Embryonic facial prominence (tissue), 1 donor: ENCODE measurements around the gene SV2A.
"Not testable (repeated sequence)": the region's sequence is repeated elsewhere in the genome, so short reads cannot be mapped to it uniquely, and the experiment has no call there.

Experiments used
- DNase-seq: peaks from one replicate; pipeline ENCODE4 v3.0.0-alpha.2; 2016; ENCODE audit errors: extremely low spot score

SV2A gene

DNA sequence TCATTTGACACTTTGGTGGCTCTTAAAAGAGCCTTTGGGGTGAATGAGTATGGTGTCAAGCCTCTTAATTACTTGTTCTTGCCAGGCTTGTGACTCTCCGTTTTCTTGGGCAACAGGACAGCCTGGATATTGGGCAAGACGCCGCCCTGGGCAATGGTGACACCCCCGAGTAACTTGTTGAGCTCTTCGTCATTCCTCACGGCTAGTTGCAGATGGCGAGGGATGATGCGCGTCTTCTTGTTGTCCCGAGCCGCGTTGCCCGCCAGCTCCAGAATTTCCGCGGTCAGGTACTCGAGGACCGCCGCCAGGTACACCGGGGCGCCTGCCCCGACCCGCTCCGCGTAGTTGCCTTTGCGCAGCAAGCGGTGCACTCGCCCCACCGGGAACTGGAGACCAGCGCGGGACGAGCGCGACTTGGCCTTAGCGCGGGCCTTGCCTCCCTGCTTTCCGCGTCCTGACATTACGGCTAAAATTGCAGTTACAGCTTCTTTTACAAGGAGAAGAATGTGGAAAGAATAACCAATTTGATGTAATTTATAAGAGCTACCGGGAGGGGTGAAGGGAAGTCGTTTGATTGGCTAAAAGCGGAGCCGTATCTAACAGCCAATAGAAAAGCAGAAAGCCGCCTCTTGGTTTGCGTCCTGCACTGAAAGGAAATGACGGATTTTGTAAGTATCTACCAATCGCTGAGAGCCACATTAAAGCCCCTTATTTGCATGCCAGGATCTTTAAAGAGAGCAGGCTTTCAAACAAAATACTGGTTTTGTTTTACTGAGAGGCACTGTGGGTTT, 30.0 kb downstream of the SV2A start:
- DNase-seq: peak; percentile 100

DNA sequence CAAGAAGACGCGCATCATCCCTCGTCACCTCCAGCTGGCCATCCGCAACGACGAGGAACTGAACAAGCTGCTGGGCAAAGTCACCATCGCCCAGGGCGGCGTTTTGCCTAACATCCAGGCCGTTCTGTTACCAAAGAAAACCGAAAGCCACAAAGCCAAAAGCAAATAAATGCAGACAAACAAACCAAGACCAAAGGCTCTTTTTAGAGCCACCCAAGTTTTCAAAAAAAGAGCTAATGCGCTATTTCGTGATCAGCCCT, 30.5 kb downstream of the SV2A start:
- DNase-seq: not testable (repeated sequence)

DNA sequence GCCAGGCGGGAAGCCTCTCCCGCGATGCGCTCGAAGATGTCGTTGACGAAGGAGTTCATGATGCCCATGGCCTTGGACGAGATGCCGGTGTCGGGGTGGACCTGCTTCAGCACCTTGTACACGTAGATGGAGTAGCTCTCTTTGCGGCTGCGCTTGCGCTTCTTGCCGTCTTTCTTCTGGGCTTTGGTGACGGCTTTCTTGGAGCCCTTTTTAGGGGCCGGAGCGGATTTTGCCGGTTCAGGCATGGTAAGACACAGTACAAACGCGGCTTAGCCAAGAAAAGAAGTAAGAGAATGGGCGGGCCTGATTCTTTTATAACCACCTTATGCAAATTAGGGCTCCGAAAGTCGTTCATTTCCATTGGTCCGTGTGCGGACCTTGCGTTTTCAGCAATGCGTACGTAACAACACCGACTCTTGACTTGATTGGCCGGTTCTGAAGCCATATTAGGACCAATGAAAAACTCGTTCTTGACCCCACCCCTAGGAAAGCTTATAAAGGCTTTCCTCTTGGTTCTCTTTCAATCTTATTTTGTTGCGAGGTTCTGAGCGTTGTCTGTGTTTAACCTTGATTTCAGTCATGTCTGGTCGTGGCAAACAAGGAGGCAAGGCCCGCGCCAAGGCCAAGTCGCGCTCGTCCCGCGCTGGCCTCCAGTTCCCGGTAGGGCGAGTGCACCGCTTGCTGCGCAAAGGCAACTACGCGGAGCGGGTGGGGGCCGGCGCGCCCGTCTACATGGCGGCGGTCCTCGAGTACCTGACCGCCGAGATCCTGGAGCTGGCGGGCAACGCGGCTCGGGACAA, 31.0 kb downstream of the SV2A start:
- DNase-seq: peak; percentile 100

DNA sequence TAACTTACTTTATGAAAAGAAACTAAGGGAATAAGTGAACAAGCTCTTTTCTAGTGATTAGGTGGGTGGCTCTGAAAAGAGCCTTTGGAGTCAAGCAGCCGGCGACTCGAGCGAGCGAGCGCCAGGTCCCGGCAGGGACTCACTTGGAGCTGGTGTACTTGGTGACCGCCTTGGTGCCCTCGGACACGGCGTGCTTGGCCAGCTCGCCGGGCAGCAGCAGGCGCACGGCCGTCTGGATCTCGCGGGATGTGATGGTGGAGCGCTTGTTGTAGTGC, 31.6 kb downstream of the SV2A start:
- DNase-seq: not testable (repeated sequence)

DNA sequence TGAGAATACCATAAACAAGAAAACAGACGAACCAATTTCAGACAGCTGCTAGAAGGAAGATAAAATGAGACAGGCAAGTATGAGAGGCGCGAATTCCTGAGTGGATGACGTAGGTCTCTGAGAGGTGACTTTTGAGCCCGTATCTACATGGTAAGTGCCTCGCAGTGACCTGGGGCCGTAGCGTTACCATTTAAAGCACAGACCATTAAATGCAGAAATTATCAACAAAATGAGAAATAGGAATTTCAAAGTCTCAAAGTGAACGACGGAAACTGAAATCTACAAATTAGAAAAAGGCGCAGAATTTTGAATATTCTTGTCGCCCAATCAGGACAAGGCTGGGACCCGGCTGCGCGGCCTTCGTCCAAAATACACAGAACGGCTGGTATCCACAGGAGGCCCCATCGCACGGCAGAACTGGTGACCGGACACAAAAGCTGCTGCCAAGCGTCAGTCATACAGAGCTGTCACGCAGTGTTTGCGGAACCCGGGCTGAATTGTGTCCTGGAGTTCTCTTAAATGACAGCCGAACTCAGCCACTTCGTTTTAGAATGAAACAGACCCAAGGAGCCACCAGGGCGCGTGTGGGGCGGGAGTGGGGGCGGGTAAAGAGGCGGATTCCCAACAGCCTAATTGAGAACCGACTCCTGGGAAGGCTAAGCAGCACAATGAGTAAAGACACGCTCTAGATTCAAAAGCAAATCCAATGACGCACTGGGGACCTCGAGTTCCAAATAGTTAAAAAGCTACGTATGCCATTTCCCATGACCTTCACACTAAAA, 32.1 kb downstream of the SV2A start:
- DNase-seq: peak; percentile 76

- DNase-seq: no peak
Measured at GRCh38 chr1:149884433-149885338, 33.0 kb downstream of the SV2A start.

DNA sequence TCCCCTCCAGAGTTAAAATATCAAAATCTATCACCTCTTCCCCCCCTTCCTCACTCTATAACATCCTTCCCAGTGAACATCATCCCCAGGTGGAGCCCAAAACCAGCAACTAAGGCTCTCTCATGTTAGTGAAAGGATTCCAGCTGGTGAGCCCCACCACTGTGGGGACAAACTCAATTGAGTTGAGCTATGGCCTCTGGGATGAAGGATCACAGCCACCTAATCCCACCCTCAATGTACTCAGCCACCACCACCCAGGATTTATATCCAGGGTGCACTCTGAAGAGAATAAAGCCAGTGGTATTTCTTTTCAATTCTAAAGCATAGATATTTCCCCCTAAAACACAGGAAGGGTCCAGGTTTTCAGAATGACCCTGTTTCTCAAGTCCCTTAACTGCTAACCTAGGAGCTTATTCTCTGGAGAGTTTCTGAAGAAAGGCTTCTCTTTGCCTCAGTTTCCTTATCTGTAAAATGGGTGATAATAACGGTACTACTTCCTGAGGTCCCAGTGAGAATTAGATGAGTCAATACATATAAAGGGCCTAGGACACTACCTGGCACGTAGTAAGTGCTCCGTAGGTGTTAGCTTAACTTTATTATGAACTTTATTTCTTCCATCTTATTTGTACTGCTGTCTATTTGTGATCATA, 33.9 kb downstream of the SV2A start:
- DNase-seq: no peak

DNA sequence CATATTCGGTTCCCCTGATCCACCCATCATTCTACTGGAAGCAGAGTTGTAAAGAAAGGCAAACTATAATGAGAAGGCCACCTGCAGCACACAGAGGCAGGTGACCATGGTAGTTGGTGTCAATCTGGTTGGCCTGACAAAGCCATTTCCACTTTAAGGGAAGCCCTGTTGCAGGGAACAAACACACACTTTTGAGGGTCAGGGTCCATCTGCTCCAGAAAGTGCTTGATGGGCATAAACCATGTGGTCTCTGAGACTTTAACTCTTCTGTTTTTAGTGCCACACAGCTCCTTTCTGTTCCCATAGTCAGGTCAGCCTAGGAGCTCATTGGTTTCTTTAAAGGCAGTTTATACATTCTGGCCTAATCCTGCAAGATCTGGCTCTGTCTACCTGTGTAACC, 35.8 kb downstream of the SV2A start:
- DNase-seq: no peak

DNA sequence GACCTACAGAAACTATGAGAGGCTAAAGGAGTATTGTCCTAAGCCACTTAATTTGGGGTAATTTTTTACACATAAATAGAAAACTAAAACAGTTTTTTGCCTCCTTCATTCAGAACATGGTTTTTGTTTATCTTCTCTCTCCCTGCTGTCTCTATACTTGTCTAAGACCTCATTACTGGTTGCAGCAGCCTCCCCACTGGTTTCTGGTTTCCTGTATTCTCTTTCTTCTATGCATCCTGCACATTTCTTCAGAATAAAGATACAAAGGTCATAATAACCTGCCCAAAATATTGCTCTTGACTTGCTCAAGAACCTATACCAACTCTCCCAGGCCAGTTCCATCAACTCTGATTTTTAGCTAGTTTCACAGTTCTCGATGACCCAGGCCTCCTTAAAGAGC, 38.1 kb downstream of the SV2A start:
- DNase-seq: no peak

DNA sequence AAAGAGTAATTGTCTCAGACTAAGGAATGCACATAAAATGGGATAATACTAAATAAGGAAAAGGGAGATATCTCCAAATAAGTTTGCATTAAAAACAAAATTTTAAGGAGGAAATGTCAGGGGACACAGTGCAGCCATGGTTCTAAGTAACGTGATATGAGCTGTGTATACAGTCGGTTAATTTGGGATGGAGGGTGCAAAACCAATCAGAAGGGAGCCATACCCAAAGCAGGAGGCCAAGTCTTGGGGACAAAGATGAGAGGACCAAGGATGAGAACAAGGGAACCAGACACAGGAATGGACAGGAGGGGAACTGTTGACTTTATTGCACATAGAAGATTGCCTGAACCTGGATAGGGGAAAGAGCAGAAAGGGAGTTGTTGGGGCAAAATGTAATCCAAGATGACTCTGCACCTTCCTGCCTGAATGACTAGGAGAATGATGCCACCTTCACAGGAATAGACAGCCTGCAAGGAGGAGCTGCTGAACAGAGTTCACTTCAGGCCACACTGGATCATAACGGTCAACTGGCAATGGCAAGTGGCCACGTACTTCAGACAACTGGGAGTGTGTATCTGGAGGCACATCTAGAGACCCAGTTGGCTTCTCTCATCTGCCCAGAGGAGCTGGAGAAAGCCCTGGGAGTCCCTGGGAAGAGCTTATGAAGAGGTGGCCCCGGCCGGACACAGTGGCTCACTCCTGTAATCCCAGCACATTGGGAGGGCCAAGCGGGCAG, 40.3 kb downstream of the SV2A start:
- no peak for DNase-seq

- DNase-seq: not testable (repeated sequence)
Measured at GRCh38 chr1:149873060-149873459, 44.6 kb downstream of the SV2A start.

DNA sequence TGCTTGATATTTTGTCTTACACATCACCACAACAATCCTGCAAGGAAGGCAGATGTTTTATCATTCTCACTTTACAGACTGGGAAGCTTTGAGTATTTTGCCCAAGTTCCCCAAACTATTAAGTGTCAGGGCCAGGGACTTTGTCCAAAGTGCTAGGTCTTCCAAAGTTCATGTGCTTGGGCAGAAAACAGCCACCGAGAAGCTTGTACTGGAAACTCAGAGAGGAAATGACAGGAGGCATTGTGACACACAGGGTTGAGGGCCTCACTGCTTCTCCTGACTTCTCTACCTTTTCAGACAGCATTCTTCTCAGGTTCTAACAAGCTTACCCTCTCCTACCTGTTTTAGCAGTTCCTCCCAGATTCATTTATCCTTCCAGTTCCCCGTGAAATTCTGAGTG, 50.8 kb downstream of the SV2A start:
- DNase-seq: not testable (repeated sequence)

GRCh38 chr1:149861497-149862054, 56.1 kb downstream of the SV2A start:
- not testable (repeated sequence) for DNase-seq

DNA sequence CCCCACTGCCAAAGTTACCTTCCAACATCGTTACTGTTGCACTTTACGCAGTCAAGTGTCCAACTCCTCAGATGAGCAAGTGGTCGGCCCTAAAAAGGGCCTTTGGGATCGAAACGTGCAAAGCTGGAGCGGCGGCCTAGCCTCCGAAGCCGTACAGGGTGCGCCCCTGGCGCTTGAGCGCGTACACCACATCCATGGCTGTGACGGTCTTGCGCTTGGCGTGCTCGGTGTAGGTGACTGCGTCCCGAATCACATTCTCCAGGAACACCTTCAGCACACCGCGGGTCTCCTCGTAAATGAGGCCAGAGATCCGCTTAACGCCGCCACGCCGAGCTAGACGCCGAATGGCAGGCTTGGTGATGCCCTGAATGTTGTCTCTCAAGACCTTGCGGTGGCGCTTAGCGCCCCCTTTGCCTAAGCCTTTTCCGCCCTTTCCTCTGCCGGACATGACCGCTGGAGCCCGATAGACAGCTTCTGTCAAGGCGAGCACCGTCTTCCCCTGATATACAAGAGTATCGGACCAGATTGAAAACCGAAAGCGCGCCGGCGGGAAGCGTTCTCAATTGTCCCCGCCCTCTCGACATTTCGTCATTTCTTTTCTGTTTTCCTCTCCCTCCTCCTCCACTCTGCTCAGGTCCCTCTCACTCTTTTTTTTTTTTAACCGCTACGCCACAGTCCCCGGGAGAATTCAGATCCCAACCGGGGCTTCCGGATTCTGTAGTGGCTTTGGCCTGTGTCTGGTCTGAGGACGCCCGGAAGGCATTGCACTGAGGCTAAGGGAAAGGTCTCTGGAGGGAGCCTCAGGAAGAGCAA, 56.8 kb downstream of the SV2A start:
- DNase-seq: not testable (repeated sequence)

DNA sequence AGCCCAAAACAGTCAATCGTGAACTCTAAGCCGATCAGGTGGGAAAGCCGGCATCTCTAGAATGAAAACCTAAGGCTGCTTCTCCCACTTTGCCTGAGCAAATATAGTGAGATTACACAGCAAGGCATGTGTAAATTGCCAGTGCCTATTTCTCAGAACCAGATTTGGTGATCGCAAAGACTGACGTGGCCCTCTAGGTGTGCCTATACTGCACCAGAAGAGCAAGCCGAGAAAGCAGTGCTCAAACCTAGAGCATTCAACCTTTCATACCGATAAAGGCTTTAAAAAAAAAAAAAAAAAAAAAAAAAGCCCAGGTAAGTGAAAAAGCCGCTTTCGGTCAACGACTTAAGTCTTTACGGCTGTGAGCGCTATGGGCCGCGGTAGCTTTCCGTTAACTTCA, 57.4 kb downstream of the SV2A start:
- not testable (repeated sequence) for DNase-seq
